Astrocyte of the cerebellum (primary cell): ENCODE data around the gene STAB2.

ENCODE experiments used
- DNase-seq: peaks from one replicate; pipeline ENCODE4 v3.0.0-alpha.2; 2011; ENCODE audit warnings: low read depth
- H3K4me3 ChIP-seq: 2 replicates; pipeline ENCODE4 v1.5.1; 2011; ENCODE audit warnings: mild to moderate bottlenecking, low read depth, low read length, moderate library complexity
- in situ Hi-C: cut with HindIII; loops from 2 replicates; pipeline ENCODE4 v1.10.0; 2017; ENCODE audit warnings: low sequenced_read_pairs
- TF ChIP-seq, protein P1 (sequence below): IDR thresholded peaks from 2 replicates; pipeline ENCODE4 v1.5.1; 2012; ENCODE audit warnings: low read length, low read depth, moderate library complexity, mild to moderate bottlenecking; ENCODE audit errors: missing control alignments

STAB2 gene

DNA sequence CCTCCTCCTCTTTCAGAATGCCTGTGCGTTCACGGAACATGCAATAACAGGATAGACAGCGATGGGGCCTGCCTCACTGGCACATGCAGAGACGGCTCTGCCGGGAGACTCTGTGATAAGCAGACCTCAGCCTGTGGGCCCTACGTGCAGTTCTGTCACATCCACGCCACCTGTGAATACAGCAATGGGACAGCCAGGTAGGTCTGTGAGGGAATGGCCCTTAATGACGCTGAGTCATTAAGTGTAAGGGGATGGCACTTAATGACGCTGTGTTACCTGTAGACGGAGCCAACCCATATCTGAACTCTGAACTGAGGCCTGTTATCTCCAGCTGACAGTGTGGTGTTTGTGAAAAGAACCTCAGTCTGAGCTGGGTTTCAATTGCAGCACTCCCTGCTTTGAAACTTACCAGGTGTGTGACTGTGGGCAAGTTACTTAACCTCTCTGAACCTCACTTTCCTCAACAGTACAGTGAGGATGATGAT, 86.9 kb downstream of the STAB2 start:
- TF ChIP-seq, protein P1, sequence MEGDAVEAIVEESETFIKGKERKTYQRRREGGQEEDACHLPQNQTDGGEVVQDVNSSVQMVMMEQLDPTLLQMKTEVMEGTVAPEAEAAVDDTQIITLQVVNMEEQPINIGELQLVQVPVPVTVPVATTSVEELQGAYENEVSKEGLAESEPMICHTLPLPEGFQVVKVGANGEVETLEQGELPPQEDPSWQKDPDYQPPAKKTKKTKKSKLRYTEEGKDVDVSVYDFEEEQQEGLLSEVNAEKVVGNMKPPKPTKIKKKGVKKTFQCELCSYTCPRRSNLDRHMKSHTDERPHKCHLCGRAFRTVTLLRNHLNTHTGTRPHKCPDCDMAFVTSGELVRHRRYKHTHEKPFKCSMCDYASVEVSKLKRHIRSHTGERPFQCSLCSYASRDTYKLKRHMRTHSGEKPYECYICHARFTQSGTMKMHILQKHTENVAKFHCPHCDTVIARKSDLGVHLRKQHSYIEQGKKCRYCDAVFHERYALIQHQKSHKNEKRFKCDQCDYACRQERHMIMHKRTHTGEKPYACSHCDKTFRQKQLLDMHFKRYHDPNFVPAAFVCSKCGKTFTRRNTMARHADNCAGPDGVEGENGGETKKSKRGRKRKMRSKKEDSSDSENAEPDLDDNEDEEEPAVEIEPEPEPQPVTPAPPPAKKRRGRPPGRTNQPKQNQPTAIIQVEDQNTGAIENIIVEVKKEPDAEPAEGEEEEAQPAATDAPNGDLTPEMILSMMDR = no peak
- in situ Hi-C loops = no loop called here
- DNase-seq = no peak
- no peak overlapping the region for H3K4me3 ChIP-seq

DNA sequence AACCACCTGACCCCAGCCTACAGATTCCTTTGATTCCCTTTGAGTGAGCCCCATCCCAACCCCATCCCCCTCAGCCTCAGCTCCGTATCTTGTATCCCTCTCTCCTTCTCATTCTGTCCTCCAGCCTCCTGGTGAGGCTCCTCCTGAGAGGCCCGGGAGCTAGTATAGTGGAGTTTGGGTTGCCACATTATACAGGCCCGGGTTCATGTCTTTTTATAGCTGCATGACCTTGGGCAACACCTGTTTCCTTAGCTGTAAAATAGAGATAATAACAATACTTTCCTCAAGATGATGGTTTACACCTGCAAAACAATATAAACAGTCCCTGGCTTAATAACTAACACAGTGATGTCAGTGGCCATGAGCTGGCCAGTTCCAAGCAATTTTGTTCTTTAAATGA, 89.8 kb downstream of the STAB2 start:
- in situ Hi-C loops = no loop called here
- TF ChIP-seq, protein P1 = no peak
- DNase-seq = no peak
- H3K4me3 ChIP-seq = no peak overlapping the region

GRCh38 chr12:103677341-103677740, 90.3 kb downstream of the STAB2 start:
- in situ Hi-C loops = no loop called here
- DNase-seq = no peak
- TF ChIP-seq, protein P1 = no peak
- no peak overlapping the region for H3K4me3 ChIP-seq

DNA sequence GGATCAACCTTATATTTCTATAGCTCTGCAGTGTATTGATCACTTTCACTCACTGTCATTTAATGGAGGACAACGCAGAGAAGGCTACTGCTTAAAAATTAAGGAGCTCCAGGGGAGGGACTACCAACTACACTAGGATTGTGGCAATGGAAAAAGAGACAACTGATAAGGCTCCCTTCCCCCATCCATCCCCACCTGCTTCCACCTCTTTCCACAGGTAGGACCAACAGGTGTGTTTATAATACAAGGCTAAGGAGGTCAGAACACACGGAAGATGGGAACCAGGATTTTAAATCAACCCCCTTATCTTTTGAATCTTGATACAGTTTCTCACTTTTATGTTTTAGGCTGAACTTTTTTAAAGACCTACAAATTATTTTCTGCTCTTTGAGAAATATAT, 90.8 kb downstream of the STAB2 start:
- TF ChIP-seq, protein P1 = no peak
- in situ Hi-C loops = no loop called here
- H3K4me3 ChIP-seq = no peak overlapping the region
- DNase-seq = no peak

DNA sequence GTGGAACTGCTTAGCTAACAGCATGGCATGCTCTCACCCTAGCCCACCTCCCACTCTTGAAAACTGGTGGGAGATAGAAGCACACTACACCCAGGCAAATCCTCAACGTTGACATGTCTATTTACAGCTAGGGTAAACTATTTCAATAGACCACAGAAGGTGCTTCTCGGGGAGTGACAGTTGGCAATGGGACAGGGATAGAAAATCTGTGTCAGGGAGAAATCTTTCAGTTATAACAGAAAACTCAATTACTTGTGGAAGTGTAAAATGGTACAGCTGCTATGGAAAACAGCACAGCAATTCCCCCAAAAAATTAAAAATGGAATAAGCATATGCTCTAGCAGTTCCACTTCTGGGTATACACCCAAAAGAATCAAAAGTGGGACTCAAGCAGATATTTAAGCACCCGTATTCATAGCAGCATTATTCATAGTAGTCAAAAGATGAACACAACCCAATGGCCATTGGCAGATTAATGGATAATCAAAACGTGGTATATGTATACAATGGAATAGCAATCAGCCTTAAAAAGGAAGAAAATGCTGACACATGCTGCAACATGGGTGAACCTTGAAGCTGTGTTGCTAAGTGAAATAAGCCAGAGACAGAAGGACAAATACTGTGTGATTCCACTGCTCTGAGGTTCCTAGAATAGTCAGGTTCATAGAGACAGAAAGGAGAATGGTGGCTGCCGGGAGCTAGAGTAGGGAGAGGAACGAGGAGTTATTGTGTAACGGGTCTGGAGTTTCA, 92.5 kb downstream of the STAB2 start:
- in situ Hi-C loops = no loop called here
- H3K4me3 ChIP-seq = no peak overlapping the region
- no peak for DNase-seq
- TF ChIP-seq, protein P1 = no peak

DNA sequence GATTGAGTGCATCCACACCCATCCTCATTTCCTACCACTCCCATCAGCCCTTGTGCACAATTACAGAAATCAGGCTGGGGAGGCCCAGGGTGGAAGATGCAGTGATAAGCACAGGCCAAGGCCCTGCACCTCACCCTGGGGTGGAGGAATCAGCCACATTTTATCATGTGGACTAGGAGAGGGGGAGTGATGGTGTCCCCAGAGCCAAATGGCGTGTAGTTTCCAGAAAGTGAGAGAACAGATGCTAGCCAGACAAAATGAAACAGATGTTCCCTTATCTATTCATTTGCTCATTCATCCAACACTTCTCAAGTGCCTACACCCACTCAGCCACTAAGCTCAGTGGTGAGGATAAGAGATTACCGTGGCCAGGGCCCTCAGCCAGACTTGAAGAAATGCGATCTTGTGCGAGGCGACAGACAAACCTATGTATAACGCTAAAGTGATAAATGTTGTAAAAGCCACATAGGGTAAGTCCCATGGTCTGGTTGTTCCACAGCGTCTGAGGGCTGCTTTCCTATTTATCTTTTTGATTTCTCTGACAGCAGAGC, 93.6 kb downstream of the STAB2 start:
- H3K4me3 ChIP-seq = no peak overlapping the region
- TF ChIP-seq, protein P1 = no peak
- in situ Hi-C loops = no loop called here
- no peak for DNase-seq
